Upper lobe of right lung (tissue), 1 donor: ENCODE measurements around the gene NFKBIL1. TPM values are rescaled to one million over a fixed set of nuclear protein-coding genes. Genes with fewer than 3 reads are reported as not detected.

Experiments used
- ATAC-seq: fragments of 200-7000 bp; cut with Tn5 transposase; one replicate; pipeline ENCODE4 v1.9.1; 2020; ENCODE audit warnings: mild to moderate bottlenecking, moderate library complexity
- DNase-seq: peaks from one replicate; pipeline ENCODE4 v3.0.0-alpha.2; 2020
- H3K27ac ChIP-seq: fragments of 200-600 bp; one replicate; pipeline ENCODE4 v1.8.0; 2022
- H3K27me3 ChIP-seq: fragments of 200-600 bp; one replicate; pipeline ENCODE4 v1.8.0; 2022; ENCODE audit warnings: mild to moderate bottlenecking
- H3K36me3 ChIP-seq: fragments of 200-600 bp; one replicate; pipeline ENCODE4 v1.8.0; 2022
- H3K4me1 ChIP-seq: fragments of 200-600 bp; one replicate; pipeline ENCODE4 v1.8.0; 2022
- H3K4me3 ChIP-seq: fragments of 200-600 bp; one replicate; pipeline ENCODE4 v1.8.0; 2022; ENCODE audit warnings: mild to moderate bottlenecking
- H3K9me3 ChIP-seq: fragments of 200-600 bp; one replicate; pipeline ENCODE4 v1.8.0; 2022
- intact Hi-C: fragments of 100-400 bp; cut with DNase I; formaldehyde crosslinking; loops from one replicate; pipeline ENCODE4 v1.11.0; 2022
- total RNA-seq: library from RNA; stranded (reverse); fragmentation: NEBNext Ultra II Directional; extraction: Animal tissue kit (Norgen Biotek cat#: 25700); gene quantifications from one replicate; pipeline ENCODE4 v1.2.1, GENCODE V29; 2021
- TF ChIP-seq, protein P1 (sequence below): fragments of 200-600 bp; IDR thresholded peaks from one replicate; pipeline ENCODE4 v1.8.0; 2022; ENCODE audit warnings: antibody characterized with exemption
- donor health status: DM: no; HTN: yes; CAD: no; lungs with severe emphysema.

The NFKBIL1 gene
- total RNA-seq, 1 donor from 2014 or later = 22.6 TPM

DNA sequence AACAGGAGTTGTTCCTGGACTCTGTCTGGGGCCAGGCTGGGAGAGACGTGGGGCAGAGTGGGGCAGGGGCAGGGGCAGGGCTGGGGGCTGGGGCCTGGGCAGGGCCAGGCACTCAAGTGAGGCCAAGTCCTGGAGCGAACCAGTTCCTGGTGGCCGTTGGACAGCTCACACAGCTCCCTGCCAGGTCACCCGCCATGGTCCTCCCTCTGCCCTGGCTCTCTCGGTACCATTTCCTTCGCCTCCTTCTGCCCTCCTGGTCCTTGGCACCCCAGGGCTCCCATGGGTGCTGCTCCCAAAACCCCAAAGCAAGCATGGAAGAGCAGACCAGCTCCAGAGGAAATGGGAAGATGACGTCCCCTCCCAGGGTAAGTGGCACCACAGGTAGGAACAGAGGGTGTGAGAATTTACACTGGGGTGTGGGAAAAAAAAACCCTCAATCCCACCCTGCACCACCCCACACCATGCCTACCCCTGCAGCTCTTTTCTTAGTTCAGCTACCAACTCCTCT, 18.5 kb upstream of the NFKBIL1 start, which contains the start of gene MCCD1:
Gene MCCD1, plus strand, starts transcription at position 142 of the 508 bp plus-strand sequence. Its CDS starts 53 bp downstream, at position 195.
- Histone ChIP-seq H3K27me3 (no peaks in the 10 kb centered on the region), H3K4me3 (no peak within 1 kb of the TSS), H3K9me3 (no peaks in the 10 kb centered on the region), H3K4me1 (peaks cover 7% of the 10 kb centered on the region), H3K36me3 (peaks cover 46% of the 10 kb centered on the region), H3K27ac (no peak within 1 kb of the TSS)
- peak; percentile 38 for ATAC-seq
- TF ChIP-seq, protein P1, sequence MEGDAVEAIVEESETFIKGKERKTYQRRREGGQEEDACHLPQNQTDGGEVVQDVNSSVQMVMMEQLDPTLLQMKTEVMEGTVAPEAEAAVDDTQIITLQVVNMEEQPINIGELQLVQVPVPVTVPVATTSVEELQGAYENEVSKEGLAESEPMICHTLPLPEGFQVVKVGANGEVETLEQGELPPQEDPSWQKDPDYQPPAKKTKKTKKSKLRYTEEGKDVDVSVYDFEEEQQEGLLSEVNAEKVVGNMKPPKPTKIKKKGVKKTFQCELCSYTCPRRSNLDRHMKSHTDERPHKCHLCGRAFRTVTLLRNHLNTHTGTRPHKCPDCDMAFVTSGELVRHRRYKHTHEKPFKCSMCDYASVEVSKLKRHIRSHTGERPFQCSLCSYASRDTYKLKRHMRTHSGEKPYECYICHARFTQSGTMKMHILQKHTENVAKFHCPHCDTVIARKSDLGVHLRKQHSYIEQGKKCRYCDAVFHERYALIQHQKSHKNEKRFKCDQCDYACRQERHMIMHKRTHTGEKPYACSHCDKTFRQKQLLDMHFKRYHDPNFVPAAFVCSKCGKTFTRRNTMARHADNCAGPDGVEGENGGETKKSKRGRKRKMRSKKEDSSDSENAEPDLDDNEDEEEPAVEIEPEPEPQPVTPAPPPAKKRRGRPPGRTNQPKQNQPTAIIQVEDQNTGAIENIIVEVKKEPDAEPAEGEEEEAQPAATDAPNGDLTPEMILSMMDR = no peak
- DNase-seq = no peak
- intact Hi-C loops = no loop called here

DNA sequence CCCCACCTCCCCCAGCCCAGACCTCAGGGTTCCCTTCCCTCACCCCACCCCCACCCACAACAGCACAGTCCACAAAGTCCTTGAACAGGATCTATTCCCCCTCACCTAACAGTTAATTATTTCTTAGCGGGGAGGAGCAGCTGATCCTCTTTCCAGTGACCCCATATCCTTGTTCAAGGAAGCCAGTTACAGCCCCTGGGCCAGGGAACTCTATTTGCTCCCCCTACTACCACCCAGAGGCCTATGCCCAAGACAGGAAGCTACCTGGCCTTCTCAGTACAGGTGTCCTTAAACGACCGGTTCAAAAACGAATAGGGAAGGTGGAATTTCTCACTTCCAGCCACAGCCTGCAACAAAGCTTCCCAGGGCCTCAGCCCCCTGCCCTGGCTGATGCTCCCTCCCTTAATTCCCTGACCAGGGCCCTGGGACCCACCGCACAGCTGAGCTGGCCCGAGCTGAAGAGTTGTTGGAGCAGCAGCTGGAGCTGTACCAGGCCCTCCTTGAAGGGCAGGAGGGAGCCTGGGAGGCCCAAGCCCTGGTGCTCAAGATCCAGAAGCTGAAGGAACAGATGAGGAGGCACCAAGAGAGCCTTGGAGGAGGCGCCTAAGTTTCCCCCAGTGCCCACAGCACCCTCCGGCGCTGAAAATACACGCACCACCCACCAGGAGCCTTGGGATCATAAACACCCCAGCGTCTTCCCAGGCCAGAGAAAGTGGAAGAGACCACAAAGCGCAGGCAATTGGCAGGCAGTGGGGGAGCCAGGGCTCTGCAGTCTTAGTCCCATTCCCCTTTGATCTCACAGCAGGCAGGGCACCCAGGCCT, 17.9 kb upstream of the NFKBIL1 start:
- Histone ChIP-seq H3K36me3 (peaks cover 52% of the 10 kb centered on the region), H3K4me1 (peaks cover 7% of the 10 kb centered on the region), H3K9me3 (no peaks in the 10 kb centered on the region), H3K4me3 (no peak overlapping the region), H3K27me3 (no peaks in the 10 kb centered on the region), H3K27ac (no peak overlapping the region)
- DNase-seq = no peak
- peak; percentile 15 for ATAC-seq
- TF ChIP-seq, protein P1 = no peak
- intact Hi-C loops = no loop called here

DNA sequence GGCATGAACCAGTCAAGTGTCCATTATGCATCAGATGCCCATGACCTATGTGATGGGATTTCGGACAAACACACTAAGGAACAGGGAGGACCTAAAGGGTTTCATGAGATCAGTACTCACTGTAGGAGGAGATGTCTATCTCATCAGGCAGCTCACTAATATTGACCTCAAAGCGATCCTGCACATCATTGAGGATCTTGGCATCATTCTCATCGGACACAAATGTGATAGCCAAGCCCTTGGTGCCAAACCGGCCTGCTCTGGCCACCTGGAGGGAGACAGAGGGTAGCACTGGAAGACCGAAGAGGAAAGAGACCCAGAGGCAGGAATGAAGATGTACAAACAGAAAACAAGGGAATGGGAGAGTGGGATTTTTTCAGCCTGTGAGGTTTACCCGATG, 16.7 kb upstream of the NFKBIL1 start:
- peaks cover 63% of the 10 kb centered on the region for H3K36me3 ChIP-seq
- intact Hi-C loops = no loop called here
- TF ChIP-seq, protein P1 = no peak

DNA sequence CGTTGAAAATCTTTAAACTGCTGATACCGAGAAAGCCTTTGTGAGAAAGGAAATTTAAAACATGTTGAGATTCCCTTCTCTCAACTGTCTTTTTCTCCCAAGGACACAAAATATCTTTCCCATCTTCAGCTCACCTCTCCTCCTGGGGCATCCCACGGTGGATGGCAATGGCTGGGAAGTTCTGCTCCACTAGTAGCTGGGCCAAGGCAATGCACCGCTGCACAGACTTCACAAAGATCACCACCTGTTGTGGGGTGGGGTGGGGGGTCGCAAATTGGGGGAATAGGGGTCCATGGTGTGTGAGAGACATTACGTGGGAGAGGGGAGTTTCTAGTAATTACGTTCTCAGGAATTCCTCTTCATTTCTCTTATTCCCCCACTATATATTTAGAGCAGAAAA, 16.2 kb upstream of the NFKBIL1 start:
- Histone ChIP-seq H3K27ac (no peak overlapping the region), H3K4me3 (no peak overlapping the region), H3K9me3 (no peaks in the 10 kb centered on the region), H3K36me3 (peaks cover 68% of the 10 kb centered on the region), H3K4me1 (peaks cover 7% of the 10 kb centered on the region), H3K27me3 (no peaks in the 10 kb centered on the region)
- TF ChIP-seq, protein P1 = no peak
- no peak for ATAC-seq
- DNase-seq = no peak
- intact Hi-C loops = no loop called here

More for the DNA sequence above, 16.7 kb upstream of the NFKBIL1 start:
- ATAC-seq = no peak
- Histone ChIP-seq H3K27ac (no peak overlapping the region), H3K4me1 (peaks cover 7% of the 10 kb centered on the region), H3K9me3 (no peaks in the 10 kb centered on the region), H3K27me3 (no peaks in the 10 kb centered on the region), H3K4me3 (no peak overlapping the region)
- DNase-seq = no peak

DNA sequence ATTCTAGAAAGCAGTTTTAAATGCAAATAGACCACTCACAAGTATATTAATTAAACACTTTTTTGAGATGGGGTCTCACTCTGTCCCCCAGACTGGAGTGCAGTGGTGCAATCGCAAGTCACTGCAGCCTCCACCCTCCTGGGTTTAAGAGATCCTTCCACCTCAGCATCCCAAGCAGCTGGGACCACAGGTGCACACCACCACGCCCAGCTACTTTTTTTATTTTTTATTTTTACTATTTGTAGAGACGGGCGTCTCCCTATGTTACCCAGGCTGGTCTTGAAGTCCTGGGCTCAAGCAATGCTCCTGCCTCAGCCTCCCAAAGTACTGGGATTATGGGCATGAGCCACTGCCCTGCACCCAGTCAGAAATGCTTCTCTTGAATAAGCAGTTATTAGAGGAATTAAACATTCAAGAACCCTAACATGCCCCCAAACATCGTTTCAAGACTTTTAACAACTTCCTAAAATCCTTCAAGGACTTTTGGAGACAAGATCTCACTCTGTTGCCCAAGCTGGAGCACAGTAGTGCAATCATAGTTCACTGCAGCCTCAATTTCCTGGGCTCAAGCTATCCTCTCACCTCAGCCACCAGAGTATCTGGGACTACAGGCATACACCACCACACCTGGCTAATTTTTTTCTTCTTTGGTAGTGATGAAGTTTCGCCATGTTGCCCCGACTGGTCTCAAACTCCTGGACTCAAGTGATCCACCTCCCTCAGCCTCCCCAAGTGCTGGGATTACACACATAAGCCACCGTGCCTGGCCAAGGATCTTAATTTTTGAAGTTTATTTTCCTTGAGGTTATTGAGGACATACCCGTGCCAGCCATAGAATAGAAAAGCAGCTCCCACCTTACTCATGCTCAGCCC, 15.4 kb upstream of the NFKBIL1 start:
- H3K4me1 ChIP-seq = no peaks in the 10 kb centered on the region
- no peaks in the 10 kb centered on the region for H3K9me3 ChIP-seq
- H3K27me3 ChIP-seq = no peaks in the 10 kb centered on the region
- H3K4me3 ChIP-seq = no peak overlapping the region
- intact Hi-C loops = no loop called here
- TF ChIP-seq, protein P1 = no peak
- DNase-seq (no peak), ATAC-seq (no peak)
- H3K27ac ChIP-seq = no peak overlapping the region
- peaks cover 77% of the 10 kb centered on the region for H3K36me3 ChIP-seq
